Progenitor cell of endocrine pancreas (in vitro differentiated cells): Measurements from ENCODE around the gene PNPLA4. TPM values are rescaled to one million over a fixed set of nuclear protein-coding genes. Genes with fewer than 3 reads are reported as not detected.

Experiments
- DNase-seq: peaks from one replicate; pipeline ENCODE4 v3.0.0; 2021; ENCODE audit warnings: low spot score; ENCODE audit not compliant: unreplicated experiment
- H3K27ac Mint-ChIP-seq: 2 replicates; pipeline ENCODE4 v1.8.0; 2021; ENCODE audit warnings: mild to moderate bottlenecking, moderate library complexity, mixed read lengths
- H3K27me3 Mint-ChIP-seq: 2 replicates; pipeline ENCODE4 v1.8.0; 2021; ENCODE audit warnings: mixed read lengths
- H3K36me3 Mint-ChIP-seq: 2 replicates; pipeline ENCODE4 v1.8.0; 2022; ENCODE audit warnings: mixed read lengths; ENCODE audit not compliant: insufficient read depth
- H3K4me1 Mint-ChIP-seq: 2 replicates; pipeline ENCODE4 v1.8.0; 2021; ENCODE audit warnings: low read depth, mixed read lengths
- H3K4me3 Mint-ChIP-seq: 2 replicates; pipeline ENCODE4 v1.8.0; 2021; ENCODE audit warnings: low read depth, mild to moderate bottlenecking, moderate library complexity, mixed read lengths
- H3K9me3 Mint-ChIP-seq: 2 replicates; pipeline ENCODE4 v1.8.0; 2021; ENCODE audit warnings: low read depth, mixed read lengths
- CTCF ChIP-seq: fragments of 200-600 bp; sonication (generic); IDR thresholded peaks from one replicate; pipeline ENCODE4 v1.5.0; 2021; ENCODE audit warnings: antibody characterized with exemption, mild to moderate bottlenecking; ENCODE audit not compliant: unreplicated experiment
- long read RNA-seq: library from polyadenylated mRNA; unstranded; transcript quantifications from one replicate; pipeline ENCODE4 v2.0.0, GENCODE V29; 2020
- total RNA-seq: library from RNA; stranded (reverse); gene quantifications from 2 replicates; pipeline ENCODE4 v1.2.1, GENCODE V29; 2021

PNPLA4 gene
- 18.1 and 18.8 TPM in 2 replicates for total RNA-seq
- long read RNA-seq, transcript PNPLA4-201 (7 exons, 3,372 nt): major isoform, 15 of 21 reads
- long read RNA-seq, partial matches to known transcripts: 4 of 21 reads
- long read RNA-seq, other reads (novel, unspliced or antisense): 2 of 21 reads

DNA sequence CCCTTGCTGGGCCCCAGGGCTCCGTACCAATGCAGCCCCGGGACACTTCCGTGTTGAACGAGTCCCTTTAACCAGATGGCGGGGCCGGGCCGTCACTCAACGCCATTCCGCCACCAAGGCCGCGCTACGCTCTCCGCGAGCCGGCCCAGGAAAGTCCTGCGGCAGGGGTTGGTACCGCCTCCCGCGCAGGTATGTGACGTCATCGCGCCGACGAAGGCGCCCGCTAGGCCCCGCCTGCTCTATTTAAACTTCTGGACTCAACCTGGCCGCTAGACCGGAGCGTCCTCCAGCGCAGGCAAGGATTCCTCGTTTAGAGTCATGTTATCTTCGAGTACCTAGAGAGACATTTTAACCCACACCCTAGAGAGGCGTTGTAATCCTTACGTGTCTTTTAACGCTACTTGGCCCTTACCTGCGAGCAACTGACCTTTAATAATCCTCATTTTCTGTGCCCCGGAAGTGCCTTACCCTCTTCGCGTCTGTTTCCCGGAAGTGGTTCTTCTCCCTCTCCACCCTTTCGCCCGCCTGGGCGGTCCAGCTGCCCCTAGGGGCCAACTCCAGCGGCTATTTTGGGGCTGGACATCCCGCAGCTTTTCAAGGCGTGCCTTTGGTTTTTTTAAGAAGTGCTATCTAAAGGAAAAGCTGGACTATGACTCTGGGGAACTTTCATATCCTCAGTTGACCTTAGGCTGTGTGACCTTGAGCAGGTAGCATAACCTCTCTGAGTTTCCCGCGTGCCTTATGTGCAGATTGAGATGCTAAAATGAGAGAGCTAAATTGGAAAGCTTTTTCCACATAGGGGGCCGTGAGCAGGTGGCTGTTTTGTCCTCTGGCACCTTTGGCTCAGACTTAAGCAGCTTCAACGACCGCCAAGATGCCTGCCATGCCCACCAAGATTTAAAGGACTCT lies at the start of gene PNPLA4:
PNPLA4 (minus strand) TSS at position 155 of the 909 bp plus-strand sequence. CDS start 1,294 bp downstream, outside the sequence.
- peak; percentile 67 for DNase-seq
- TF ChIP-seq CTCF: peak; percentile 25
- H3K4me3 Mint-ChIP-seq: peak within 1 kb of the TSS; percentile 86
- H3K9me3 Mint-ChIP-seq: no peaks in the 10 kb centered on the region
- no peaks in the 10 kb centered on the region for H3K36me3 Mint-ChIP-seq
- H3K4me1 Mint-ChIP-seq: peaks cover 5% of the 10 kb centered on the region
- peak within 1 kb of the TSS; percentile 99 for H3K27ac Mint-ChIP-seq
- H3K27me3 Mint-ChIP-seq: no peaks in the 10 kb centered on the region

GRCh38 chrX:7972586-7972985 lies 45.4 kb upstream of the PNPLA4 start:
- no peak for TF ChIP-seq CTCF
- Mint-ChIP-seq H3K9me3 (peaks cover 3% of the 10 kb centered on the region), H3K36me3 (no peaks in the 10 kb centered on the region)

GRCh38 chrX:7970428-7970827 lies 43.2 kb upstream of the PNPLA4 start:
- H3K36me3 Mint-ChIP-seq: no peaks in the 10 kb centered on the region
- TF ChIP-seq CTCF: no peak
- no peak overlapping the region for H3K4me3 Mint-ChIP-seq
- H3K9me3 Mint-ChIP-seq: peaks cover 3% of the 10 kb centered on the region
- no peak overlapping the region for H3K27ac Mint-ChIP-seq
- no peak for DNase-seq
- no peaks in the 10 kb centered on the region for H3K4me1 Mint-ChIP-seq
- H3K27me3 Mint-ChIP-seq: peaks cover 2% of the 10 kb centered on the region

More at GRCh38 chrX:7972586-7972985, 45.4 kb upstream of the PNPLA4 start:
- DNase-seq: no peak
- H3K4me1 Mint-ChIP-seq: no peaks in the 10 kb centered on the region
- H3K4me3 Mint-ChIP-seq: no peak overlapping the region
- peaks cover 2% of the 10 kb centered on the region for H3K27me3 Mint-ChIP-seq
- H3K27ac Mint-ChIP-seq: no peak overlapping the region

- Mint-ChIP-seq H3K4me3 (no peak overlapping the region), H3K4me1 (no peaks in the 10 kb centered on the region), H3K36me3 (no peaks in the 10 kb centered on the region), H3K9me3 (peaks cover 3% of the 10 kb centered on the region), H3K27ac (no peak overlapping the region), H3K27me3 (peaks cover 6% of the 10 kb centered on the region)
- TF ChIP-seq CTCF: no peak
- no peak for DNase-seq
These were observed 38.2 kb upstream of the PNPLA4 start for GRCh38 chrX:7965436-7965835.

GRCh38 chrX:7960246-7960645 lies 33.0 kb upstream of the PNPLA4 start:
- Mint-ChIP-seq H3K4me1 (no peaks in the 10 kb centered on the region), H3K4me3 (no peak overlapping the region), H3K27ac (no peak overlapping the region), H3K9me3 (peaks cover 15% of the 10 kb centered on the region), H3K27me3 (peaks cover 6% of the 10 kb centered on the region), H3K36me3 (no peaks in the 10 kb centered on the region)
- no peak for DNase-seq
- no peak for TF ChIP-seq CTCF
